Naive thymus-derived CD4-positive, alpha-beta T cell (primary cell): Measurements from ENCODE around the gene LRRC15. TPM values are rescaled to one million over a fixed set of nuclear protein-coding genes. Genes with fewer than 3 reads are reported as not detected.
A peak's percentile ranks its signal among the peaks of the same experiment; 100 is the strongest.

Experiments
- ATAC-seq: fragments of 150-1000 bp; cut with Tn5 transposase; 2 replicates; pipeline ENCODE4 v1.10.0; 2021; ENCODE audit warnings: mild to moderate bottlenecking, moderate library complexity
- CTCF ChIA-PET: fragments of 350-600 bp; sonication (Branson Sonifier 250); formaldehyde crosslinking; loops from one replicate; lab custom pipeline; 2021; ENCODE audit warnings: antibody characterized with exemption; lab: Charles Lee
- POLR2A ChIA-PET: fragments of 350-600 bp; sonication (Branson Sonifier 250); formaldehyde crosslinking; loops from one replicate; lab custom pipeline; 2021; ENCODE audit warnings: antibody characterized with exemption, inconsistent platforms; lab: Charles Lee
- DNase-seq, 9 donors: peaks; one replicate each; pipeline versions ENCODE4 v3.0.0 to v3.0.0-alpha.2; 2020 to 2022; ENCODE audit warnings: mixed read lengths in 1 of 9
- H3K27ac ChIP-seq: one replicate; pipeline ENCODE4 v1.7.0; 2013; ENCODE audit warnings: mild to moderate bottlenecking, low read depth, low read length, moderate library complexity
- H3K27me3 ChIP-seq, 2 donors: one replicate each; pipeline ENCODE4 v1.7.0; 2013; ENCODE audit warnings: low read length in 2 of 2, mild to moderate bottlenecking in 2 of 2, moderate library complexity in 2 of 2; ENCODE audit not compliant: control insufficient read depth in 2 of 2, insufficient read depth in 2 of 2
- H3K36me3 ChIP-seq, 3 experiments: 1 replicate in 2 of 3; 2 replicates in 1 of 3; pipeline ENCODE4 v1.7.0; 2013; ENCODE audit warnings: low read length in 3 of 3, mild to moderate bottlenecking in 3 of 3, moderate library complexity in 1 of 3; ENCODE audit not compliant: insufficient read depth in 3 of 3, control insufficient read depth in 2 of 3
- H3K4me1 ChIP-seq, 2 donors: one replicate each; pipeline ENCODE4 v1.7.0; 2013; ENCODE audit warnings: low read length in 2 of 2, mild to moderate bottlenecking in 2 of 2, moderate library complexity in 1 of 2; ENCODE audit not compliant: control insufficient read depth in 2 of 2, insufficient read depth in 2 of 2
- H3K4me3 ChIP-seq: 2 replicates; pipeline ENCODE4 v1.7.0; 2013; ENCODE audit warnings: mild to moderate bottlenecking, low read length
- H3K9me3 ChIP-seq, 3 experiments: 1 replicate in 2 of 3; 2 replicates in 1 of 3; pipeline ENCODE4 v1.7.0; 2013; ENCODE audit warnings: low read length in 3 of 3; ENCODE audit not compliant: control insufficient read depth in 2 of 3
- H3K27ac Mint-ChIP-seq, 9 donors: one replicate each; pipeline ENCODE4 v1.8.0; 2020 to 2022; ENCODE audit warnings: mixed read lengths in 9 of 9, mild to moderate bottlenecking in 8 of 9, moderate library complexity in 5 of 9, inconsistent platforms in 2 of 9
- H3K27me3 Mint-ChIP-seq, 5 donors: one replicate each; pipeline ENCODE4 v1.8.0; 2021 to 2022; ENCODE audit warnings: mixed read lengths in 5 of 5, mild to moderate bottlenecking in 1 of 5
- H3K36me3 Mint-ChIP-seq, 5 donors: one replicate each; pipeline ENCODE4 v1.8.0; 2020 to 2022; ENCODE audit warnings: mixed read lengths in 5 of 5, mild to moderate bottlenecking in 3 of 5, inconsistent platforms in 1 of 5
- H3K4me1 Mint-ChIP-seq, 7 donors: one replicate each; pipeline ENCODE4 v1.8.0; 2020 to 2022; ENCODE audit warnings: mixed read lengths in 7 of 7, mild to moderate bottlenecking in 3 of 7, inconsistent platforms in 1 of 7
- H3K4me3 Mint-ChIP-seq, 10 donors: one replicate each; pipeline ENCODE4 v1.8.0; 2020 to 2022; ENCODE audit warnings: mild to moderate bottlenecking in 10 of 10, mixed read lengths in 10 of 10, moderate library complexity in 6 of 10, inconsistent platforms in 2 of 10
- H3K9me3 Mint-ChIP-seq, 11 donors: one replicate each; pipeline ENCODE4 v1.8.0; 2020 to 2022; ENCODE audit warnings: mixed read lengths in 11 of 11, mild to moderate bottlenecking in 4 of 11, inconsistent platforms in 1 of 11, moderate library complexity in 1 of 11
- intact Hi-C, 2 donors: fragments of 100-400 bp; cut with micrococcal nuclease; formaldehyde crosslinking; loops; one replicate each; pipeline ENCODE4 v1.15.1; 2023
- polyA plus RNA-seq, 2 donors: library from polyadenylated mRNA; unstranded; fragments of 300-500 nt; fragmentation: Illumina TruSeq; gene quantifications; one replicate each; pipeline ENCODE4 v1.2.3, GENCODE V29; 2021
- total RNA-seq, 6 experiments: library from RNA in 5 of 6; stranded (reverse) in 5 of 6; gene quantifications; 1 replicate in 5 of 6; 2 replicates in 1 of 6; pipeline ENCODE4 v1.2.3 and lab custom pipeline; 2021 to 2026

The LRRC15 gene
- total and polyA plus RNA-seq, 7 experiments from 2014 or later, result not detected

DNA sequence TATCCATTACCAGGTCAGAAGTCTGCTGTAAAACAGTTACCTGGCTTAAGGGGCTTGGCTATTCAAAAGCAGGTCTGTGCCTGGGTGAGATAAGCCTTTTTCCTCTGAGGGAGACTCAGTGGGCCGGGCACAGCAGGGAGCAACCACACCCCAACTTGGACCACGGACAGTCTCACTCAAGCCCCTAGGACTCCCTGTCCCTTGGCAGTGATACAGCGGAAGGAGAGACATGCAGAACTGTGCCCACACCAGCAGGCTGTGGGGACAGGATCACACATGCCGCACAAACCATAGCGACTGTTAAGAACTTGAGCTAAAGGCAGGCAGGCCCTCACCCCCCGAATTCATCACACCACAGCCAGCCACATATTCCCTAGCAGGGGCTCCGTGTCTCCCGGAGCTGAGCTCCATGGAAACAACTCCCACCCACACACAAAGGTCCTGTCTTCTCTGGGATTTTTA is 32.4 kb upstream of the LRRC15 start:
- Histone ChIP-seq H3K36me3 (no peaks in the 10 kb centered on the region), H3K27me3 (no peaks in the 10 kb centered on the region), H3K4me1 (peaks cover 4 to 19% of the 10 kb centered on the region in 2 donors), H3K27ac (no peak overlapping the region), H3K9me3 (no peaks in the 10 kb centered on the region), H3K4me3 (no peak overlapping the region)
- no peak for DNase-seq
- intact Hi-C loops, result loop anchor here (5.0 to 10.0 kb wide), 3 partner anchors 625 to 1837 kb away; no protein-coding TSS in a partner anchor
- Mint-ChIP-seq H3K4me1 (peaks cover 22 to 42% (median 31%) of the 10 kb centered on the region in 7 donors), H3K4me3 (no peak overlapping the region), H3K27ac (no peak overlapping the region), H3K36me3 (peaks cover 0 to 8% (median 0%) of the 10 kb centered on the region in 5 donors), H3K27me3 (peaks cover 0 to 18% (median 0%) of the 10 kb centered on the region in 5 donors), H3K9me3 (peaks cover 0 to 4% (median 0%) of the 10 kb centered on the region in 11 donors)
- CTCF ChIA-PET, result interaction anchor here (0.5 to 15.5 kb wide), 3 partner anchors 39 to 62 kb away, joined by 3 to 256 read pairs (median 5); partner anchors contain the start of gene CPN2
- POLR2A ChIA-PET, result no interaction called here
- ATAC-seq, result no peak

DNA sequence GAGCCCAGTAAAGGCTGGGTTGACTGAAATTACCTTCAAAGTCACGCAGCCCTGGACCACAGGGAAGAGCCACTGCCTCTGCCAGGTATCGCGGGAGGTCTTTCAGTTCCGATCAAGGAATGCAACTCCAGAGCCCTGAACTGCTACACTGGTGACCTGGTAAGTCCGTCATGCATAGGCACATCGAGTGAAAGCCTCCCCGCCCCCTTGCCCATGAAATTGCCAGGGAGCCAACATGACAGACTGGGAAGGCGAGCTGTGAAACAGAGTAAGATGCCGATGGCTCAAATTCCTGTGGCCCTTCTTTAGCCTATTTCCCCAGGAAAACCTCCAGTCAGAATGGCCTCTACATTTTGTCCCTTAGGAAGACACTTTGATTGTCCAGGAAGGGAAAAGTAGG is 31.8 kb upstream of the LRRC15 start:
- ATAC-seq, result no peak
- Mint-ChIP-seq H3K4me1 (peaks cover 22 to 44% (median 31%) of the 10 kb centered on the region in 7 donors), H3K36me3 (peaks cover 0 to 8% (median 0%) of the 10 kb centered on the region in 5 donors), H3K9me3 (peaks cover 0 to 4% (median 0%) of the 10 kb centered on the region in 11 donors), H3K4me3 (no peak overlapping the region), H3K27ac (no peak overlapping the region), H3K27me3 (peaks cover 0 to 18% (median 0%) of the 10 kb centered on the region in 5 donors)
- intact Hi-C loops, result loop anchor here (5.0 to 10.0 kb wide), 3 partner anchors 624 to 1837 kb away; no protein-coding TSS in a partner anchor
- no peak overlapping the region for H3K4me3 ChIP-seq
- H3K9me3 ChIP-seq, result no peaks in the 10 kb centered on the region
- H3K4me1 ChIP-seq, result peaks cover 4 to 19% of the 10 kb centered on the region in 2 donors
- POLR2A ChIA-PET, result no interaction called here
- H3K27ac ChIP-seq, result no peak overlapping the region
- CTCF ChIA-PET, result interaction anchor here (15.5 kb wide), 1 partner anchor 61 kb away, joined by 256 read pairs; no protein-coding TSS in a partner anchor
- H3K27me3 ChIP-seq, result no peaks in the 10 kb centered on the region
- DNase-seq, result no peak
- H3K36me3 ChIP-seq, result no peaks in the 10 kb centered on the region

DNA sequence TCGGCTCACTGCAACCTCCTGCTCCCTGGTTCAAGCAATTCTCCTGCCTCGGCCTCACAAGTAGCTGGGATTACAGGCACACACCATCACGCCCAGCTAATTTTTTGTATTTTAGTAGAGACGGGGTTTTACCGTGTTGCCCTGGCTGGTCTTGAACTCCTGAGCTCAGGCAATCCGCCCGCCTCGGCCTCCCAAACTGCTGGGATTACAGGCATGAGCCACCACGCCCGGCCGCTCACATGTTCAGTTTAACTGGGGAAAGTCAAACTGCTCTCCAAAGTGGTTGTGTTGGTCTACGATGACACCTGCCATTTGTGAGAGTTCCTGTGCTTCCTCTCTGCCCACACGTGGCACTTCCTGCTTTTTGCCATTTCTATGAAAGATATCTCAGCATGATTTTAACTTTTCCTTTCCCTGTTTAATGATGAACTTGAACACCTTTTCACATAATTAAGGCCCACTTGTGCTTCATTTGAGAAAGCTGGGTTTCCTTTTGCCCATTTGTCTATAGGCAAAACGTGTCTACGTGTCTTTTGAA is 30.4 kb upstream of the LRRC15 start:
- H3K36me3 Mint-ChIP-seq, result peaks cover 0 to 5% (median 0%) of the 10 kb centered on the region in 5 donors
- ATAC-seq (no peak), DNase-seq (no peak)
- Histone ChIP-seq H3K4me1 (peaks cover 4 to 26% of the 10 kb centered on the region in 2 donors), H3K9me3 (no peaks in the 10 kb centered on the region), H3K4me3 (no peak overlapping the region), H3K27me3 (no peaks in the 10 kb centered on the region), H3K27ac (no peak overlapping the region), H3K36me3 (no peaks in the 10 kb centered on the region)
- ChIA-PET CTCF (interaction anchor here (15.5 kb wide), 1 partner anchor 60 kb away, joined by 256 read pairs; no protein-coding TSS in a partner anchor), POLR2A (interaction anchor here (0.6 kb wide), 1 partner anchor 17 kb away, joined by 3 read pairs; no protein-coding TSS in a partner anchor)
- H3K9me3 Mint-ChIP-seq, result peaks cover 0 to 4% (median 0%) of the 10 kb centered on the region in 11 donors
- intact Hi-C loops, result loop anchor here (5.0 to 10.0 kb wide), 5 partner anchors 182 to 1835 kb away; no protein-coding TSS in a partner anchor
- peak overlapping the region in 5 of 9 donors; percentile 8 to 93 (median 75) for H3K27ac Mint-ChIP-seq
- H3K4me3 Mint-ChIP-seq, result peak overlapping the region; percentile 22 to 83 (median 57)
- peaks cover 0 to 18% (median 0%) of the 10 kb centered on the region in 5 donors for H3K27me3 Mint-ChIP-seq
- H3K4me1 Mint-ChIP-seq, result peaks cover 34 to 58% (median 44%) of the 10 kb centered on the region in 7 donors

DNA sequence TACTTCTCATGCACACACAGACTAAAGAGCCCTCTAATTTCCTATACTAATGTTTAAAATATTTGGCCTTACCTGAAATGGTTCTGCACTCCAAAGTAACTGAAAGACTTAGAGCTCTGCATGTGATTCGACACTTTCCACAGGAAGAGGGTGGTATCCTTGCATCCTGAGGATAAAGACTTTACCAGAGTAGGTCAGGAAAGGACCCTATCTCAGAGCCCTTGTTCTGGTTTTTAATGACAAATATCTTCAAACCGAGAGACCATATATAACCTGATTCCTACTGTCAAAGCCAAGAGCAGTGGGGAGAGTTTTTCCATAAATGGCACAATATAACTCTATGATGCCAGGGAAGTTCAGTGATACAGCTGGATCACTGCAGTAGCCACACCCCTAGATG is 29.6 kb upstream of the LRRC15 start, which contains the start of gene GP5:
Gene GP5, minus strand, starts transcription at position 101 of the 400 bp plus-strand sequence. CDS start 984 bp downstream, outside the sequence.
- no peak for ATAC-seq
- no peaks in the 10 kb centered on the region for H3K9me3 ChIP-seq
- H3K27ac Mint-ChIP-seq, result peak within 1 kb of the TSS; percentile 87 to 98 (median 90)
- peaks cover 0 to 5% (median 0%) of the 10 kb centered on the region in 5 donors for H3K36me3 Mint-ChIP-seq
- ChIA-PET CTCF (interaction anchor here (15.5 kb wide), 1 partner anchor 59 kb away, joined by 256 read pairs; no protein-coding TSS in a partner anchor), POLR2A (interaction anchor here (0.6 to 1.8 kb wide), 3 partner anchors 8 to 65 kb away, joined by 3 to 8 read pairs (median 5); no protein-coding TSS in a partner anchor)
- DNase-seq, result no peak
- H3K4me3 ChIP-seq, result peak within 1 kb of the TSS; percentile 73
- intact Hi-C loops, result loop anchor here (5.0 to 10.0 kb wide), 2 partner anchors 183 to 1136 kb away; no protein-coding TSS in a partner anchor
- peaks cover 4 to 26% of the 10 kb centered on the region in 2 donors for H3K4me1 ChIP-seq
- H3K27me3 ChIP-seq, result no peaks in the 10 kb centered on the region
- peak within 1 kb of the TSS; percentile 81 for H3K27ac ChIP-seq
- H3K27me3 Mint-ChIP-seq, result peaks cover 0 to 21% (median 0%) of the 10 kb centered on the region in 5 donors
- H3K4me3 Mint-ChIP-seq, result peak within 1 kb of the TSS; percentile 86 to 98 (median 91)
- H3K36me3 ChIP-seq, result no peaks in the 10 kb centered on the region
- H3K4me1 Mint-ChIP-seq, result peaks cover 34 to 57% (median 43%) of the 10 kb centered on the region in 7 donors
- H3K9me3 Mint-ChIP-seq, result peaks cover 0 to 4% (median 0%) of the 10 kb centered on the region in 11 donors

DNA sequence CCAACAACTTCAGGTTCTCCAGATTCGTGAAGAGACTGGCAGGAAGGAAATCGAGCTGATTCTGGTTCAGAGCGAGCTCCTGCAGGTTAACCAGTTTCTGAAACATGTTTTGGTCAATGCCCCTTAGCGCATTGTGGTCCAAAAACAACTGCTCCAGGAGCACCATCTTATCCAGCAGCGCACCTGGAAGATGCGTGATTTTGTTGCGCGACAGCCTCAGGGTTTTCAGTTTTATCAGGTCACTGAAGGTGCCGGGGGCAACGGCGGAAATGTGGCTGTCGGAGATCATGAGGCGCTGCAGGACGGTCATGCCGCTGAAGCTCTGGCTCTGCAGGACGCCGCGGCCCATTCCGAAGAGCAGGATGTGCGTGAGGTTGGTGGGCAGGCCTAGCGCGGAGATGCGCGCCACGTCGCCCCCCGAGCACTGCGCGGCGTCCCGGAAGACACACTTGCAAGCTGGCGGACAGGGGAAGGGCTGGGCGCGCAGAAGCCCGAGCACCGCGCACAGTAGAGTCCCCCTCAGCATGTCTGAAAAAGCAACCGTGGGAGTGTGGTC is 28.3 kb upstream of the LRRC15 start:
- H3K4me3 ChIP-seq, result peak overlapping the region; percentile 73
- Mint-ChIP-seq H3K9me3 (peaks cover 0 to 4% (median 0%) of the 10 kb centered on the region in 11 donors), H3K36me3 (peaks cover 0 to 7% (median 0%) of the 10 kb centered on the region in 5 donors), H3K27me3 (peaks cover 0 to 21% (median 0%) of the 10 kb centered on the region in 5 donors), H3K27ac (peak overlapping the region; percentile 87 to 98 (median 90)), H3K4me1 (peaks cover 34 to 64% (median 47%) of the 10 kb centered on the region in 7 donors), H3K4me3 (peak overlapping the region; percentile 86 to 98 (median 91))
- no peaks in the 10 kb centered on the region for H3K27me3 ChIP-seq
- no peaks in the 10 kb centered on the region for H3K9me3 ChIP-seq
- intact Hi-C loops, result loop anchor here (1.0 to 10.0 kb wide), 7 partner anchors 65 to 1137 kb away; partner anchors contain the start of gene HES1 (in 1 of the 2)
- peak; percentile 14 for ATAC-seq
- H3K27ac ChIP-seq, result peak overlapping the region; percentile 81
- H3K4me1 ChIP-seq, result peaks cover 4 to 26% of the 10 kb centered on the region in 2 donors
- DNase-seq, result peak in 7 of 9 donors; percentile 10 to 55 (median 31)
- ChIA-PET POLR2A (interaction anchor here (0.5 to 2.6 kb wide), 19 partner anchors 9 to 1920 kb away, joined by 3 to 12 read pairs (median 5); partner anchors contain the start of genes DYNLT2B and HES1), CTCF (interaction anchor here (0.6 to 15.5 kb wide), 5 partner anchors 9 to 89 kb away, joined by 3 to 256 read pairs (median 3); no protein-coding TSS in a partner anchor)
- H3K36me3 ChIP-seq, result no peaks in the 10 kb centered on the region
